Measurements from ENCODE around the gene RNF26.
A peak's percentile ranks its signal among the peaks of the same experiment; 100 is the strongest.

The RNF26 gene

GRCh38 chr11:119336744-119337469 is 2.6 kb downstream of the RNF26 start:
- DNase-seq (ENCODE audit: low read depth): no peak

GRCh38 chr11:119337581-119338317 is 3.4 kb downstream of the RNF26 start:
- no peak for DNase-seq (ENCODE audit: low read depth)

GRCh38 chr11:119338318-119338890 is 4.1 kb downstream of the RNF26 start:
- no peak for DNase-seq (ENCODE audit: low read depth)

- DNase-seq (ENCODE audit: low read depth): no peak
Observed at GRCh38 chr11:119338965-119339588, 4.8 kb downstream of the RNF26 start.

GRCh38 chr11:119339589-119340334 is 5.4 kb downstream of the RNF26 start:
- DNase-seq (ENCODE audit: low read depth): no peak

GRCh38 chr11:119340335-119341221 is 6.3 kb downstream of the RNF26 start, which contains the start of gene C1QTNF5:
Gene C1QTNF5 (minus strand): TSS chr11:119340883. CDS start chr11:119340397, 486 bp downstream.
- no peak for DNase-seq (ENCODE audit: low read depth)

GRCh38 chr11:119341222-119342022 is 7.1 kb downstream of the RNF26 start:
- no peak for DNase-seq (ENCODE audit: low read depth)

- DNase-seq (ENCODE audit: low read depth): no peak
Observed at GRCh38 chr11:119342023-119342300, 7.6 kb downstream of the RNF26 start.

GRCh38 chr11:119342362-119343130 is 8.2 kb downstream of the RNF26 start:
- no peak for DNase-seq (ENCODE audit: low read depth)

- DNase-seq (ENCODE audit: low read depth): no peak
Observed at GRCh38 chr11:119343726-119344125, 9.4 kb downstream of the RNF26 start.

- DNase-seq (ENCODE audit: low read depth): no peak
Observed at GRCh38 chr11:119344291-119345010, 10.1 kb downstream of the RNF26 start.

GRCh38 chr11:119345685-119346084 is 11.4 kb downstream of the RNF26 start:
- DNase-seq (ENCODE audit: low read depth): no peak

- no peak for DNase-seq (ENCODE audit: low read depth)
Observed at GRCh38 chr11:119346605-119347004, 12.3 kb downstream of the RNF26 start, which contains the start of gene MFRP. Gene MFRP (minus strand): TSS chr11:119346705. CDS start chr11:119346513, 192 bp downstream.

- DNase-seq (ENCODE audit: low read depth): peak; percentile 78
Observed at GRCh38 chr11:119347242-119347641, 12.9 kb downstream of the RNF26 start.

GRCh38 chr11:119347940-119348605 is 13.7 kb downstream of the RNF26 start:
- no peak for DNase-seq (ENCODE audit: low read depth)

- no peak for DNase-seq (ENCODE audit: low read depth)
Observed at GRCh38 chr11:119350302-119350701, 16.0 kb downstream of the RNF26 start.

- DNase-seq (ENCODE audit: low read depth): no peak
Observed at GRCh38 chr11:119351232-119351631, 16.9 kb downstream of the RNF26 start.

- no peak for DNase-seq (ENCODE audit: low read depth)
Observed at GRCh38 chr11:119352857-119353260, 18.5 kb downstream of the RNF26 start.
